GM19438 (cell line): Measurements from ENCODE around the gene TP53RK.

Experiments used
- ATAC-seq: cut with Tn5 transposase; IDR thresholded peaks from one replicate; pipeline ENCODE4 v1.9.1; 2021; ENCODE audit warnings: low read depth; ENCODE audit not compliant: unreplicated experiment

Gene TP53RK

GRCh38 chr20:46641424-46641823 lies 47.8 kb downstream of the TP53RK start:
- ATAC-seq, result no peak

GRCh38 chr20:46640536-46641311 lies 48.5 kb downstream of the TP53RK start:
- ATAC-seq, result no peak

- ATAC-seq, result no peak
Measured at GRCh38 chr20:46640044-46640443, 49.2 kb downstream of the TP53RK start.

GRCh38 chr20:46639587-46639986 lies 49.7 kb downstream of the TP53RK start:
- no peak for ATAC-seq

- ATAC-seq, result no peak
Measured at GRCh38 chr20:46638898-46639274, 50.4 kb downstream of the TP53RK start.

GRCh38 chr20:46638134-46638897 lies 50.9 kb downstream of the TP53RK start:
- no peak for ATAC-seq

- ATAC-seq, result no peak
Measured at GRCh38 chr20:46637427-46638133, 51.7 kb downstream of the TP53RK start.

- no peak for ATAC-seq
Measured at GRCh38 chr20:46637020-46637419, 52.2 kb downstream of the TP53RK start.

GRCh38 chr20:46636514-46636913 lies 52.7 kb downstream of the TP53RK start:
- no peak for ATAC-seq

GRCh38 chr20:46635514-46636136 lies 53.6 kb downstream of the TP53RK start:
- no peak for ATAC-seq

- no peak for ATAC-seq
Measured at GRCh38 chr20:46634528-46634927, 54.7 kb downstream of the TP53RK start.
